A549 (cell line): ENCODE data around the gene MORC2. TPM values are rescaled to one million over a fixed set of nuclear protein-coding genes. Genes with fewer than 3 reads are reported as not detected.

Experiments
- ATAC-seq, 2 experiments: fragments of 200-7000 bp in 1 of 2; fragments of >200 bp in 1 of 2; cut with Nextera tagmentation in 1 of 2; cut with Tn5 transposase in 1 of 2; 3 replicates each; pipeline versions ENCODE4 v1.8.0 to v1.9.1; 2018 to 2020; ENCODE audit warnings: mild to moderate bottlenecking in 1 of 2, moderate library complexity in 1 of 2
- CTCF ChIA-PET: fragments of 300-600 bp; sonication (Branson Sonifier 250); formaldehyde crosslinking; extraction: SDS; loops from one replicate; lab custom pipeline; 2021; ENCODE audit warnings: antibody characterized with exemption, inconsistent platforms; lab: Yijun Ruan, JAX
- POLR2A ChIA-PET: fragments of 350-600 bp; formaldehyde crosslinking; extraction: SDS; loops from one replicate; lab custom pipeline; 2021; ENCODE audit warnings: antibody characterized with exemption, inconsistent platforms; lab: Yijun Ruan, JAX
- DNase-seq, 2 experiments: peaks; one replicate each; pipeline versions ENCODE4 v3.0.0 to v3.0.0-alpha.2; 2011 to 2016; ENCODE audit warnings: low read depth in 1 of 2, low spot score in 1 of 2
- FAIRE-seq: peaks from 2 replicates; lab custom pipeline; 2011; peaks lifted over from hg19 to GRCh38; lab: Jason Lieb, UNC
- H3K27ac ChIP-seq, 2 experiments: fragments of >200 bp; sonication (Bioruptor Twin); formaldehyde crosslinking; 3 replicates each; pipeline ENCODE4 v1.5.1; 2016 to 2017
- H3K4me1 ChIP-seq: fragments of >200 bp; sonication (Bioruptor Twin); formaldehyde crosslinking; 3 replicates; pipeline ENCODE4 v1.6.1; 2016
- H3K4me2 ChIP-seq: fragments of >200 bp; sonication (Bioruptor Twin); formaldehyde crosslinking; 3 replicates; pipeline ENCODE4 v1.6.1; 2016
- H3K4me3 ChIP-seq: fragments of >200 bp; sonication (Bioruptor Twin); formaldehyde crosslinking; 3 replicates; pipeline ENCODE4 v1.5.1; 2016
- H3K9me3 ChIP-seq: fragments of >200 bp; sonication (Bioruptor Twin); formaldehyde crosslinking; 3 replicates; pipeline ENCODE4 v1.6.1; 2016
- EHMT2 ChIP-seq: fragments of 200-600 bp; sonication (generic); IDR thresholded peaks from 2 replicates; pipeline ENCODE4 v1.6.1; 2016; ENCODE audit warnings: antibody characterized with exemption, low read depth, mild to moderate bottlenecking, moderate library complexity
- FOSB ChIP-seq: fragments of 250-450 bp; sonication (Bioruptor Pico); IDR thresholded peaks from 2 replicates; pipeline ENCODE4 v1.5.0; 2020; ENCODE audit warnings: mild to moderate bottlenecking, moderate library complexity
- FOSL2 ChIP-seq, 2 experiments: fragments of 450-650 bp in 1 of 2; fragments of >200 bp in 1 of 2; sonication (Bioruptor Twin) in 1 of 2; formaldehyde crosslinking; IDR thresholded peaks; 2 replicates each; pipeline versions ENCODE4 v1.5.0 to v1.6.1; 2016 to 2020; ENCODE audit warnings: mild to moderate bottlenecking in 1 of 2, moderate library complexity in 1 of 2
- GATA3 ChIP-seq: IDR thresholded peaks from 2 replicates; pipeline ENCODE4 v1.6.1; 2012; ENCODE audit warnings: borderline replicate concordance
- JUN ChIP-seq, 2 experiments: fragments of >200 bp; sonication (Bioruptor Twin); formaldehyde crosslinking; IDR thresholded peaks; 2 replicates in 1 of 2; 3 replicates in 1 of 2; pipeline ENCODE4 v1.6.1; 2016 to 2017
- JUNB ChIP-seq: fragments of >200 bp; sonication (Bioruptor Twin); formaldehyde crosslinking; IDR thresholded peaks from 2 replicates; pipeline ENCODE4 v1.6.1; 2016
- KDM1A ChIP-seq: fragments of 200-600 bp; sonication (generic); IDR thresholded peaks from 2 replicates; pipeline ENCODE4 v1.6.1; 2016; ENCODE audit warnings: low read depth, mild to moderate bottlenecking
- NPAS2 ChIP-seq: fragments of 250-450 bp; sonication (Bioruptor Pico); IDR thresholded peaks from 2 replicates; pipeline ENCODE4 v1.8.0; 2022; ENCODE audit warnings: mild to moderate bottlenecking, moderate library complexity, borderline replicate concordance
- NR3C1 ChIP-seq: fragments of >200 bp; sonication (Bioruptor Twin); formaldehyde crosslinking; IDR thresholded peaks from 3 replicates; pipeline ENCODE4 v1.6.1; 2017
- RAD21 ChIP-seq, 2 experiments: fragments of >200 bp in 1 of 2; sonication (Bioruptor Twin) in 1 of 2; formaldehyde crosslinking in 1 of 2; IDR thresholded peaks in 1 of 2; conservative IDR thresholded peaks in 1 of 2; 2 replicates in 1 of 2; 3 replicates in 1 of 2; pipeline ENCODE4 v1.6.1; 2012 to 2018; ENCODE audit warnings: inconsistent platforms in 1 of 2
- SMC3 ChIP-seq: fragments of >200 bp; sonication (Bioruptor Twin); formaldehyde crosslinking; IDR thresholded peaks from 3 replicates; pipeline ENCODE4 v1.6.1; 2018; ENCODE audit warnings: inconsistent platforms
- TP53 ChIP-seq: fragments of 250-450 bp; sonication (Bioruptor Pico); IDR thresholded peaks from 2 replicates; pipeline ENCODE4 v1.5.0; 2021; ENCODE audit warnings: mild to moderate bottlenecking, moderate library complexity
- ZFP36 ChIP-seq: fragments of 450-650 bp; IDR thresholded peaks from 2 replicates; pipeline ENCODE4 v1.6.1; 2014; ENCODE audit warnings: borderline replicate concordance; ENCODE audit not compliant: partially characterized antibody
- ZNF302 ChIP-seq: fragments of 250-450 bp; sonication (Bioruptor Pico); IDR thresholded peaks from 2 replicates; pipeline ENCODE4 v1.9.0; 2021; ENCODE audit warnings: inconsistent platforms, mild to moderate bottlenecking, moderate library complexity
- WGBS: methylation state at CpG from one replicate; pipeline ENCODE4 v1.1.6; 2017; ENCODE audit errors: missing lambda C conversion rate; 5-methylcytosine and 5-hydroxymethylcytosine counted together
- polyA plus RNA-seq, 4 experiments: library from polyadenylated mRNA; depleted of rRNA in 3 of 4; stranded (reverse); fragments of >200 nt; fragmentation: RNase III in 1 of 4; extraction: RNeasy Plus Mini Kit Qiagen cat#74134 plus additional on column Dnase treatment in 1 of 4; gene quantifications; 2 replicates in 3 of 4; 3 replicates in 1 of 4; pipeline ENCODE4 v1.2.3, GENCODE V29; 2011 to 2017
- TF ChIP-seq, protein P1 (sequence below): IDR thresholded peaks from 2 replicates; pipeline ENCODE4 v1.6.1; 2012
- TF ChIP-seq, protein P2 (sequence below): fragments of >200 bp; sonication (Bioruptor Twin); formaldehyde crosslinking; IDR thresholded peaks from 3 replicates; pipeline ENCODE4 v1.5.1; 2016
- TF ChIP-seq, protein P3 (sequence below): fragments of 150-350 bp; IDR thresholded peaks from 2 replicates; pipeline ENCODE4 v1.6.1; 2014; ENCODE audit warnings: low read depth, mild to moderate bottlenecking, low read length
- TF ChIP-seq, protein P4 (sequence below): IDR thresholded peaks from 2 replicates; pipeline ENCODE4 v1.6.1; 2012; ENCODE audit warnings: low read depth, borderline replicate concordance
- TF ChIP-seq, protein P5 (sequence below): fragments of 250-450 bp; sonication (Bioruptor Pico); IDR thresholded peaks from 2 replicates; pipeline ENCODE4 v1.5.0; 2020; ENCODE audit warnings: low read depth, mild to moderate bottlenecking, moderate library complexity
- TF ChIP-seq, protein P6 (sequence below): fragments of 200-600 bp; sonication (generic); IDR thresholded peaks from 2 replicates; pipeline ENCODE4 v1.6.1; 2016; ENCODE audit warnings: antibody characterized with exemption, mild to moderate bottlenecking, moderate library complexity

The MORC2 gene
- polyA plus RNA-seq, 2 of the 4 experiments (the other 2 are of a cell fraction): 14.8 to 16.0 TPM

DNA sequence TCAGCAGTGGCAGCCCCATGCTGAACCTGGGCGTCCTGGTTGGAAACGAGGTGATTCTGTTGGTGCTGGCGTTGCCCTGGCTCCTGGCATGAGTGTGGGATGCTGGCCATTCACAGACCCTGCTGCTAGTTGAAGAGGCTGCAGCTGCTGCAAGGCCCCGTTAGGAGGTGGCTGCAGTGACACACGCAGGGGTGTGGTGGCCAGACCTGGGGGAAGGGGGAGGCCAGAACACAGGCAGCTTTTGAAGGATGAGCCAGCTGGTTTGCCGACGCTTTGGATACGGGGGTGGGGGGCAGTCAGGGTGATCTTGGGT, 77.2 kb downstream of the MORC2 start:
- Histone ChIP-seq H3K27ac (peak overlapping the region in 1 of 2 experiments; percentile 75; a peak in 3 of 6 replicates), H3K4me1 (no peaks in the 10 kb centered on the region), H3K9me3 (no peaks in the 10 kb centered on the region), H3K4me3 (no peak overlapping the region), H3K4me2 (no peak overlapping the region)
- CTCF ChIA-PET: interaction anchor here (0.8 to 5.2 kb wide), 14 partner anchors 10 to 128 kb away, joined by 3 to 31 read pairs (median 4); no protein-coding TSS in a partner anchor
- WGBS: 80% methylated on average over 8 of the region's 8 CpGs
- FAIRE-seq (no peak), DNase-seq (no peak), ATAC-seq (no peak)
- TF ChIP-seq KDM1A: no peak
- no peak for TF ChIP-seq GATA3
- TF ChIP-seq, protein P1, sequence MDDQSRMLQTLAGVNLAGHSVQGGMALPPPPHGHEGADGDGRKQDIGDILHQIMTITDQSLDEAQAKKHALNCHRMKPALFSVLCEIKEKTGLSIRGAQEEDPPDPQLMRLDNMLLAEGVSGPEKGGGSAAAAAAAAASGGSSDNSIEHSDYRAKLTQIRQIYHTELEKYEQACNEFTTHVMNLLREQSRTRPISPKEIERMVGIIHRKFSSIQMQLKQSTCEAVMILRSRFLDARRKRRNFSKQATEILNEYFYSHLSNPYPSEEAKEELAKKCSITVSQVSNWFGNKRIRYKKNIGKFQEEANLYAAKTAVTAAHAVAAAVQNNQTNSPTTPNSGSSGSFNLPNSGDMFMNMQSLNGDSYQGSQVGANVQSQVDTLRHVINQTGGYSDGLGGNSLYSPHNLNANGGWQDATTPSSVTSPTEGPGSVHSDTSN: no peak
- TF ChIP-seq TP53 (CRISPR knock-in tag): no peak
- POLR2A ChIA-PET: no interaction called here

DNA sequence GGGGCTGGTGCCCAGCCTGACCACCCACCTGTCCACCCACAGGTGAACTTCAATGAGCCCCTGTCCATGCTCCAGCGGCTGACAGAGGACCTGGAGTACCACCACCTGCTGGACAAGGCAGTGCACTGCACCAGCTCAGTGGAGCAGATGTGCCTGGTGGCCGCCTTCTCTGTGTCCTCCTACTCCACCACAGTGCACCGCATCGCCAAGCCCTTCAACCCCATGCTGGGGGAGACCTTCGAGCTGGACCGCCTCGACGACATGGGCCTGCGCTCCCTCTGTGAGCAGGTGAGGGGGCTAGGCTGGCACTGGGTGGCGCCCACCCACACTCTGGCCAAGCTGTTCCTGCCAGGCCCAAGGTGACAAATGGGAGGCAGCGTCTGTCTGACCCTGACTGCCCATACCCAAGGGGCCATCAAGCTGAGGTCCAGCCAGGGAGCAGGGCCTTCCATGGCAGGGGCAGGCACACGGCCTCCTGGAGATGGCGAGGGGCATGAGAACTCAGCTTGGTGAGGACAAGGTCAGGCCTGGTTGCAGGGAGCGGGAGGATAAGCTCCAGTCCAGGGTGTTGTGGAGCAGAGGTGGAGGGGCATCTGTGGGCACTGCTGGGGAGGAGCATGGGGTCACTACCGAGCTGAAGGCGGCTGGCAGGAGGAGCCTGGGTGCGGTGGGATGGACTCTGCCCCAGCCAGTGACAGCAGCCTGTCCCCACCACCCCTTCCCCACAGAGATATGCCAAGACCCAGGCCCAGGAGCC, 77.7 kb downstream of the MORC2 start:
- DNase-seq (peak; percentile 30 to 36), FAIRE-seq (no peak), ATAC-seq (peak; percentile 54 to 91; a peak in 4 of 6 replicates)
- CTCF ChIA-PET: interaction anchor here (0.8 to 5.2 kb wide), 17 partner anchors 9 to 128 kb away, joined by 3 to 31 read pairs (median 4); no protein-coding TSS in a partner anchor
- 83% methylated on average over 8 of the region's 17 CpGs for WGBS
- Histone ChIP-seq H3K4me2 (no peak overlapping the region), H3K4me1 (no peaks in the 10 kb centered on the region), H3K27ac (peak overlapping the region; percentile 44 to 75; a peak in 4 of 6 replicates), H3K9me3 (no peaks in the 10 kb centered on the region), H3K4me3 (no peak overlapping the region)
- POLR2A ChIA-PET: no interaction called here
- no peak for TF ChIP-seq FOSB
- peak; percentile 62 for TF ChIP-seq SMC3
- TF ChIP-seq, protein P2, sequence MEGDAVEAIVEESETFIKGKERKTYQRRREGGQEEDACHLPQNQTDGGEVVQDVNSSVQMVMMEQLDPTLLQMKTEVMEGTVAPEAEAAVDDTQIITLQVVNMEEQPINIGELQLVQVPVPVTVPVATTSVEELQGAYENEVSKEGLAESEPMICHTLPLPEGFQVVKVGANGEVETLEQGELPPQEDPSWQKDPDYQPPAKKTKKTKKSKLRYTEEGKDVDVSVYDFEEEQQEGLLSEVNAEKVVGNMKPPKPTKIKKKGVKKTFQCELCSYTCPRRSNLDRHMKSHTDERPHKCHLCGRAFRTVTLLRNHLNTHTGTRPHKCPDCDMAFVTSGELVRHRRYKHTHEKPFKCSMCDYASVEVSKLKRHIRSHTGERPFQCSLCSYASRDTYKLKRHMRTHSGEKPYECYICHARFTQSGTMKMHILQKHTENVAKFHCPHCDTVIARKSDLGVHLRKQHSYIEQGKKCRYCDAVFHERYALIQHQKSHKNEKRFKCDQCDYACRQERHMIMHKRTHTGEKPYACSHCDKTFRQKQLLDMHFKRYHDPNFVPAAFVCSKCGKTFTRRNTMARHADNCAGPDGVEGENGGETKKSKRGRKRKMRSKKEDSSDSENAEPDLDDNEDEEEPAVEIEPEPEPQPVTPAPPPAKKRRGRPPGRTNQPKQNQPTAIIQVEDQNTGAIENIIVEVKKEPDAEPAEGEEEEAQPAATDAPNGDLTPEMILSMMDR: peak; percentile 50
- TF ChIP-seq, protein P3, sequence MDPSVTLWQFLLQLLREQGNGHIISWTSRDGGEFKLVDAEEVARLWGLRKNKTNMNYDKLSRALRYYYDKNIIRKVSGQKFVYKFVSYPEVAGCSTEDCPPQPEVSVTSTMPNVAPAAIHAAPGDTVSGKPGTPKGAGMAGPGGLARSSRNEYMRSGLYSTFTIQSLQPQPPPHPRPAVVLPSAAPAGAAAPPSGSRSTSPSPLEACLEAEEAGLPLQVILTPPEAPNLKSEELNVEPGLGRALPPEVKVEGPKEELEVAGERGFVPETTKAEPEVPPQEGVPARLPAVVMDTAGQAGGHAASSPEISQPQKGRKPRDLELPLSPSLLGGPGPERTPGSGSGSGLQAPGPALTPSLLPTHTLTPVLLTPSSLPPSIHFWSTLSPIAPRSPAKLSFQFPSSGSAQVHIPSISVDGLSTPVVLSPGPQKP: no peak
- TF ChIP-seq NPAS2: no peak
- TF ChIP-seq RAD21 (conservative IDR thresholded peaks at IDR 0.05 in 1 of 2, IDR thresholded peaks at IDR 0.05 in 1 of 2): peak; percentile 44 to 50
- TF ChIP-seq, protein P4, sequence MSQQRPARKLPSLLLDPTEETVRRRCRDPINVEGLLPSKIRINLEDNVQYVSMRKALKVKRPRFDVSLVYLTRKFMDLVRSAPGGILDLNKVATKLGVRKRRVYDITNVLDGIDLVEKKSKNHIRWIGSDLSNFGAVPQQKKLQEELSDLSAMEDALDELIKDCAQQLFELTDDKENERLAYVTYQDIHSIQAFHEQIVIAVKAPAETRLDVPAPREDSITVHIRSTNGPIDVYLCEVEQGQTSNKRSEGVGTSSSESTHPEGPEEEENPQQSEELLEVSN: no peak
- no peak for TF ChIP-seq JUNB

DNA sequence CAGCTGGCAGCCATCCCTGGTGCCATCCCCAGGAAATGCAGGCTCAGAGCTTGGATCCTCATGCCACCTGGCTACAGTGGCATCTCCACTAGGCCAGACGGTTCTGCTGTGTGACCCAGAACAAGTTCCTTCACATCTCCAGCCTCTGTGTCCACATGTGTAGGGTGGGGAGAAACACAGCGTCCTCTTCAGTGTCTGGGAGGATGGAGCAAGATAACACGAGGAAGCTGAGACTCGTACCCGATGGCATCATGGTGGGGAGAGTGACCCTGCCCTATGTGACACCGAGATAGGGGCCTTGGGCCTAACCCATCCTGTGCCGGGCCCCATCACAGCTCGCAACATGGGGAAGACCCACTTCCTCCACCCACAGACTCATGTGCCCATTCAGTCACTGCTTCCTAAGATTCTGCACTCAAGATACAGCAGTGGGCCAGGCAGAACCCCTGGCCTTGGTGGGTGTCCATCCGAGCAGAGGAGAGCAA, 78.5 kb downstream of the MORC2 start:
- Histone ChIP-seq H3K9me3 (no peaks in the 10 kb centered on the region), H3K4me1 (no peaks in the 10 kb centered on the region), H3K4me2 (no peak overlapping the region), H3K4me3 (no peak overlapping the region), H3K27ac (peak overlapping the region in 1 of 2 experiments; percentile 75; a peak in 4 of 6 replicates)
- CTCF ChIA-PET: interaction anchor here (0.8 to 5.2 kb wide), 8 partner anchors 11 to 126 kb away, joined by 3 to 31 read pairs (median 4); no protein-coding TSS in a partner anchor
- POLR2A ChIA-PET: no interaction called here
- no peak for FAIRE-seq
- WGBS: 84% methylated on average over 8 of the region's 9 CpGs
- ATAC-seq: no peak
- no peak for DNase-seq
- TF ChIP-seq ZFP36: no peak
- TF ChIP-seq EHMT2: no peak
- TF ChIP-seq FOSL2 (IDR thresholded peaks at IDR 0.05): no peak
- TF ChIP-seq FOSL2 (CRISPR knock-in tag; IDR thresholded peaks at IDR 0.05): no peak
- TF ChIP-seq ZNF302: no peak
- no peak for TF ChIP-seq NR3C1
- TF ChIP-seq, protein P5, sequence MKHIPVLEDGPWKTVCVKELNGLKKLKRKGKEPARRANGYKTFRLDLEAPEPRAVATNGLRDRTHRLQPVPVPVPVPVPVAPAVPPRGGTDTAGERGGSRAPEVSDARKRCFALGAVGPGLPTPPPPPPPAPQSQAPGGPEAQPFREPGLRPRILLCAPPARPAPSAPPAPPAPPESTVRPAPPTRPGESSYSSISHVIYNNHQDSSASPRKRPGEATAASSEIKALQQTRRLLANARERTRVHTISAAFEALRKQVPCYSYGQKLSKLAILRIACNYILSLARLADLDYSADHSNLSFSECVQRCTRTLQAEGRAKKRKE: no peak
- TF ChIP-seq, protein P1: no peak
- TF ChIP-seq, protein P6, sequence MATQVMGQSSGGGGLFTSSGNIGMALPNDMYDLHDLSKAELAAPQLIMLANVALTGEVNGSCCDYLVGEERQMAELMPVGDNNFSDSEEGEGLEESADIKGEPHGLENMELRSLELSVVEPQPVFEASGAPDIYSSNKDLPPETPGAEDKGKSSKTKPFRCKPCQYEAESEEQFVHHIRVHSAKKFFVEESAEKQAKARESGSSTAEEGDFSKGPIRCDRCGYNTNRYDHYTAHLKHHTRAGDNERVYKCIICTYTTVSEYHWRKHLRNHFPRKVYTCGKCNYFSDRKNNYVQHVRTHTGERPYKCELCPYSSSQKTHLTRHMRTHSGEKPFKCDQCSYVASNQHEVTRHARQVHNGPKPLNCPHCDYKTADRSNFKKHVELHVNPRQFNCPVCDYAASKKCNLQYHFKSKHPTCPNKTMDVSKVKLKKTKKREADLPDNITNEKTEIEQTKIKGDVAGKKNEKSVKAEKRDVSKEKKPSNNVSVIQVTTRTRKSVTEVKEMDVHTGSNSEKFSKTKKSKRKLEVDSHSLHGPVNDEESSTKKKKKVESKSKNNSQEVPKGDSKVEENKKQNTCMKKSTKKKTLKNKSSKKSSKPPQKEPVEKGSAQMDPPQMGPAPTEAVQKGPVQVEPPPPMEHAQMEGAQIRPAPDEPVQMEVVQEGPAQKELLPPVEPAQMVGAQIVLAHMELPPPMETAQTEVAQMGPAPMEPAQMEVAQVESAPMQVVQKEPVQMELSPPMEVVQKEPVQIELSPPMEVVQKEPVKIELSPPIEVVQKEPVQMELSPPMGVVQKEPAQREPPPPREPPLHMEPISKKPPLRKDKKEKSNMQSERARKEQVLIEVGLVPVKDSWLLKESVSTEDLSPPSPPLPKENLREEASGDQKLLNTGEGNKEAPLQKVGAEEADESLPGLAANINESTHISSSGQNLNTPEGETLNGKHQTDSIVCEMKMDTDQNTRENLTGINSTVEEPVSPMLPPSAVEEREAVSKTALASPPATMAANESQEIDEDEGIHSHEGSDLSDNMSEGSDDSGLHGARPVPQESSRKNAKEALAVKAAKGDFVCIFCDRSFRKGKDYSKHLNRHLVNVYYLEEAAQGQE: no peak
- no peak for TF ChIP-seq JUN (IDR thresholded peaks at IDR 0.05)
- no peak for TF ChIP-seq NPAS2
